GM12878 (cell line): ENCODE measurements around the gene CD72. TPM values are rescaled to one million over a fixed set of nuclear protein-coding genes. Genes with fewer than 3 reads are reported as not detected.

Experiments used
- ATAC-seq: fragments of 200-7000 bp; cut with Tn5 transposase; 3 replicates; pipeline ENCODE4 v1.9.1; 2020; ENCODE audit warnings: mild to moderate bottlenecking, moderate library complexity
- BruUV-seq: library from RNA; stranded (reverse); fragments of 400-500 nt; replicated peaks from 2 replicates; lab custom pipeline; 2021; lab: Mats Ljungman, UMichigan
- CTCF ChIA-PET: fragments of 300-600 bp; sonication (Branson Sonifier 250); formaldehyde crosslinking; extraction: SDS; loops from one replicate; lab custom pipeline; 2021; ENCODE audit warnings: inconsistent platforms; lab: Yijun Ruan, JAX
- POLR2A ChIA-PET: fragments of 350-600 bp; formaldehyde crosslinking; extraction: SDS; loops from one replicate; lab custom pipeline; 2021; ENCODE audit warnings: inconsistent platforms; lab: Charles Lee
- RAD21 ChIA-PET: fragments of 300-600 bp; sonication (Branson Sonifier 250); formaldehyde crosslinking; loops from one replicate; lab custom pipeline; 2023; ENCODE audit warnings: antibody characterized with exemption; ENCODE audit not compliant: unreplicated experiment; lab: Charles Lee
- SMC1A ChIA-PET: fragments of 300-600 bp; sonication (Branson Sonifier 250); formaldehyde crosslinking; loops from one replicate; lab custom pipeline; 2023; ENCODE audit not compliant: unreplicated experiment, uncharacterized antibody; lab: Charles Lee
- DNase-seq: peaks from one replicate; pipeline ENCODE4 v3.0.0-alpha.2; 2011; ENCODE audit warnings: low read depth, low spot score
- FAIRE-seq: peaks from 3 replicates; lab custom pipeline; 2011; peaks lifted over from hg19 to GRCh38; lab: Jason Lieb, UNC
- H2AFZ ChIP-seq: 2 replicates; pipeline ENCODE4 v1.6.0; 2011; ENCODE audit warnings: low read depth, low read length, control low read depth; ENCODE audit not compliant: control insufficient read depth
- H3K27ac ChIP-seq: 2 replicates; pipeline ENCODE4 v1.5.1; 2011; ENCODE audit warnings: control low read depth; ENCODE audit not compliant: control insufficient read depth, insufficient read depth
- H3K27me3 ChIP-seq, 2 experiments: replicated peaks in 1 of 2; 2 replicates each; pipeline versions ENCODE4 v1.6.0 to v1.6.1; 2011; ENCODE audit warnings: low read length in 1 of 2; ENCODE audit not compliant: control insufficient read depth in 2 of 2, insufficient read depth in 2 of 2
- H3K36me3 ChIP-seq, 2 experiments: 2 replicates each; pipeline ENCODE4 v1.5.1; 2011; ENCODE audit warnings: low read length in 1 of 2; ENCODE audit not compliant: control insufficient read depth in 2 of 2, insufficient read depth in 2 of 2
- H3K4me1 ChIP-seq: 2 replicates; pipeline ENCODE4 v1.6.1; 2011; ENCODE audit warnings: mild to moderate bottlenecking, low read length, moderate library complexity, mixed read lengths; ENCODE audit not compliant: control insufficient read depth, insufficient read depth
- H3K4me2 ChIP-seq: 2 replicates; pipeline ENCODE4 v1.6.0; 2011; ENCODE audit warnings: control low read depth; ENCODE audit not compliant: control insufficient read depth, insufficient read depth
- H3K4me3 ChIP-seq: fragments of 200-600 bp; sonication (generic); 2 replicates; pipeline ENCODE4 v1.5.1; 2016
- H3K79me2 ChIP-seq: 2 replicates; pipeline ENCODE4 v1.6.0; 2011; ENCODE audit warnings: low read length; ENCODE audit not compliant: control insufficient read depth, insufficient read depth
- H3K9ac ChIP-seq: 2 replicates; pipeline ENCODE4 v1.8.0; 2011; ENCODE audit warnings: low read length, control low read depth, mixed read lengths; ENCODE audit not compliant: control insufficient read depth, insufficient read depth
- H3K9me3 ChIP-seq: replicated peaks from 3 replicates; pipeline ENCODE4 v1.5.1; 2011; ENCODE audit warnings: mild to moderate bottlenecking, low read length; ENCODE audit not compliant: control insufficient read depth, insufficient read depth
- H4K20me1 ChIP-seq: 2 replicates; pipeline ENCODE4 v1.6.0; 2011; ENCODE audit not compliant: control insufficient read depth, insufficient read depth
- DPF2 ChIP-seq: fragments of 450-650 bp; IDR thresholded peaks from 2 replicates; pipeline ENCODE4 v1.6.1; 2017; ENCODE audit warnings: mild to moderate bottlenecking
- IKZF2 ChIP-seq, 2 experiments: fragments of 450-650 bp; IDR thresholded peaks; 2 replicates each; pipeline ENCODE4 v1.6.1; 2017; ENCODE audit warnings: mild to moderate bottlenecking in 2 of 2, moderate library complexity in 2 of 2
- PAX5 ChIP-seq: IDR thresholded peaks from 2 replicates; pipeline ENCODE4 v1.6.1; 2011; ENCODE audit warnings: low read depth, low read length, borderline replicate concordance
- POLR2A ChIP-seq: IDR thresholded peaks from 2 replicates; pipeline ENCODE4 v1.6.1; 2011; ENCODE audit warnings: low read depth, mild to moderate bottlenecking, low read length
- RELA ChIP-seq: fragments of 450-650 bp; IDR thresholded peaks from 2 replicates; pipeline ENCODE4 v1.8.0; 2014; ENCODE audit warnings: borderline replicate concordance; ENCODE audit not compliant: partially characterized antibody
- RFX5 ChIP-seq: IDR thresholded peaks from 2 replicates; pipeline ENCODE4 v1.6.1; 2011; ENCODE audit warnings: low read depth, low read length, improper control_type of control experiment
- SUZ12 ChIP-seq: fragments of 200-600 bp; sonication (generic); IDR thresholded peaks from one replicate; pipeline ENCODE4 v1.6.1; 2018; ENCODE audit warnings: antibody characterized with exemption, mild to moderate bottlenecking; ENCODE audit not compliant: unreplicated experiment
- TCF12 ChIP-seq: IDR thresholded peaks from 2 replicates; pipeline ENCODE4 v1.6.1; 2011; ENCODE audit warnings: low read depth, mild to moderate bottlenecking, low read length
- WGBS: methylation state at CpG from one replicate; pipeline ENCODE4 v1.1.6; 2016; ENCODE audit warnings: low lambda C conversion rate; ENCODE audit not compliant: insufficient replicate concordance, insufficient coverage; ENCODE audit errors: missing lambda C conversion rate; 5-methylcytosine and 5-hydroxymethylcytosine counted together
- in situ Hi-C: fragments of 300-500 bp; cut with MboI; formaldehyde crosslinking; loops from 9 replicates; pipeline ENCODE4 v1.14.3; 2018; ENCODE audit warnings: mixed read lengths
- intact Hi-C: fragments of 100-400 bp; cut with micrococcal nuclease; formaldehyde crosslinking; loops from one replicate; pipeline ENCODE4 v1.14.2; 2022; ENCODE audit not compliant: unreplicated experiment
- polyA plus RNA-seq, 11 experiments: library from polyadenylated mRNA; depleted of rRNA in 4 of 11; unstranded in 6 of 11; stranded (reverse) in 5 of 11; fragments of >200 nt; fragmentation: Nextera tagmentation in 4 of 11; fragmentation: Illumina TruSeq in 1 of 11; extraction: Ambion mirVana in 4 of 11; extraction: Trizol in 1 of 11; gene quantifications; 1 replicate in 1 of 11; 2 replicates in 10 of 11; pipeline versions ENCODE4 v1.2.1 to v1.2.3, GENCODE V29; 2011 to 2016; ENCODE audit warnings: inconsistent platforms in 2 of 11, missing spikeins in 2 of 11, low read depth in 1 of 11
- total RNA-seq, 4 experiments: library from RNA; depleted of rRNA in 3 of 4; stranded (reverse); fragments of >200 nt in 3 of 4; fragmentation: Illumina TruSeq in 1 of 4; extraction: Trizol in 1 of 4; gene quantifications; 2 replicates each; pipeline versions ENCODE4 v1.2.1 to v1.2.3, GENCODE V29; 2013 to 2021
- TF ChIP-seq, protein P1 (sequence below), 3 experiments: IDR thresholded peaks in 2 of 3; conservative IDR thresholded peaks in 1 of 3; 2 replicates each; pipeline ENCODE4 v1.5.1; 2011; ENCODE audit warnings: low read depth in 3 of 3, low read length in 3 of 3, mild to moderate bottlenecking in 3 of 3, control low read depth in 2 of 3, moderate library complexity in 2 of 3, inconsistent platforms in 1 of 3, mixed read lengths in 1 of 3; ENCODE audit not compliant: control insufficient read depth in 2 of 3, insufficient read depth in 1 of 3; ENCODE audit errors: extremely low read depth in 1 of 3
- TF ChIP-seq, protein P2 (sequence below): fragments of 450-650 bp; IDR thresholded peaks from 2 replicates; pipeline ENCODE4 v1.6.1; 2018; ENCODE audit warnings: mild to moderate bottlenecking, low read depth, moderate library complexity; ENCODE audit not compliant: partially characterized antibody
- TF ChIP-seq, protein P3 (sequence below): fragments of 450-650 bp; IDR thresholded peaks from 2 replicates; pipeline ENCODE4 v1.6.1; 2017; ENCODE audit warnings: antibody characterized with exemption, mild to moderate bottlenecking, moderate library complexity

Gene CD72
- total and polyA plus RNA-seq, 10 of the 15 experiments (the other 5 are each of a cell fraction or from before 2014, with no cell fraction given), result 2.1 to 14.2 (median 4.4) TPM

DNA sequence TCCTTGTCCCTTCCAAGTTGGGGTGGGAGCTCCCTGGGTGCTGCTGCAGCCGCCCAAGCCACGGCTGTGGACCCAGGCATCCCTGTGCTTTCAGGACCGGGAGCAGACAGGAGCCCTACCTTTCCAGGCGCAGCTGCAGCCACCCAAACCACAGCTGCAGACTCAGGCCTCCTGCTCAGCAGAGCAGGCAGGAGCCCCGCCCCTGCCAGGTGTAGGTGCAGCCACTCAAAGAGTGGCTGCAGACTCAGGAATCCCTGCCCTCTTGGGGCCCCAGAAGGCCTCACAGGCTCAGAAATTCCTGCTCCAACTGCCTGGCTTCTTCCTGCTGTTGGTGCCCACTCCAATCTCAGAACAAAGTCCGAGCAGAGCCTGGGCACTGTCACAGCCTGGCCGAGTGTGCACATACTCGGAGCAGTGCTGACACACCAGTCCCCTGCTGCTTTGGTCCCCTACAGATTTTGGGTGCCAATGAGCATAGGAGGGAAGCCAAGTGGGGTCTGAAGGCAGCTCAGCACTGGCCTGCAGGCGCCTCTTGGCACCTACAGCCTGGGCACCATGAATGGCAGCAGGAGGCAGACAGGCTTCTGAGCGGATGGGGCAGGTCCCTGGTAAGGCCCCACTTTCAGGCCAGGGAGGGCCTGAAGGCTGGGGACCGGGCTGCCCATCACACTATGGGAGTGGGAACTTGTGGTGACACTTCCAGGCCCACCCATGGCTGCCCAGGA, 19.2 kb downstream of the CD72 start:
- CTCF ChIA-PET, result interaction anchor here (0.7 to 2.5 kb wide), 9 partner anchors 10 to 183 kb away, joined by 3 to 9 read pairs (median 3); no protein-coding TSS in a partner anchor
- SMC1A ChIA-PET, result interaction anchor here (1.0 to 1.4 kb wide), 2 partner anchors 30 to 33 kb away, joined by 3 to 4 read pairs; no protein-coding TSS in a partner anchor
- no peaks in the 10 kb centered on the region; the same call in none of the 3 replicates for H3K9me3 ChIP-seq
- WGBS, result 44% methylated on average over 11 of the region's 11 CpGs
- BruUV-seq, result no TSS peak
- H3K4me3 ChIP-seq, result no peak overlapping the region
- H3K27me3 ChIP-seq, result no peaks in the 10 kb centered on the region
- H3K9ac ChIP-seq, result no peak overlapping the region
- FAIRE-seq (no peak), DNase-seq (no peak), ATAC-seq (no peak)
- TF ChIP-seq, protein P1, sequence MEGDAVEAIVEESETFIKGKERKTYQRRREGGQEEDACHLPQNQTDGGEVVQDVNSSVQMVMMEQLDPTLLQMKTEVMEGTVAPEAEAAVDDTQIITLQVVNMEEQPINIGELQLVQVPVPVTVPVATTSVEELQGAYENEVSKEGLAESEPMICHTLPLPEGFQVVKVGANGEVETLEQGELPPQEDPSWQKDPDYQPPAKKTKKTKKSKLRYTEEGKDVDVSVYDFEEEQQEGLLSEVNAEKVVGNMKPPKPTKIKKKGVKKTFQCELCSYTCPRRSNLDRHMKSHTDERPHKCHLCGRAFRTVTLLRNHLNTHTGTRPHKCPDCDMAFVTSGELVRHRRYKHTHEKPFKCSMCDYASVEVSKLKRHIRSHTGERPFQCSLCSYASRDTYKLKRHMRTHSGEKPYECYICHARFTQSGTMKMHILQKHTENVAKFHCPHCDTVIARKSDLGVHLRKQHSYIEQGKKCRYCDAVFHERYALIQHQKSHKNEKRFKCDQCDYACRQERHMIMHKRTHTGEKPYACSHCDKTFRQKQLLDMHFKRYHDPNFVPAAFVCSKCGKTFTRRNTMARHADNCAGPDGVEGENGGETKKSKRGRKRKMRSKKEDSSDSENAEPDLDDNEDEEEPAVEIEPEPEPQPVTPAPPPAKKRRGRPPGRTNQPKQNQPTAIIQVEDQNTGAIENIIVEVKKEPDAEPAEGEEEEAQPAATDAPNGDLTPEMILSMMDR (IDR thresholded peaks at IDR 0.05 in 2 of 3, conservative IDR thresholded peaks at IDR 0.05 in 1 of 3; ENCODE audit: control insufficient read depth in 2 of 3, extremely low read depth in 1 of 3, insufficient read depth in 1 of 3, low read depth in 3 of 3, low read length in 3 of 3), result no peak
- TF ChIP-seq RELA (no peak), TCF12 (no peak), SUZ12 (no peak), IKZF2 (IDR thresholded peaks at IDR 0.05) (no peak), DPF2 (no peak), POLR2A (no peak), PAX5 (no peak), RFX5 (no peak)
- TF ChIP-seq, protein P2, sequence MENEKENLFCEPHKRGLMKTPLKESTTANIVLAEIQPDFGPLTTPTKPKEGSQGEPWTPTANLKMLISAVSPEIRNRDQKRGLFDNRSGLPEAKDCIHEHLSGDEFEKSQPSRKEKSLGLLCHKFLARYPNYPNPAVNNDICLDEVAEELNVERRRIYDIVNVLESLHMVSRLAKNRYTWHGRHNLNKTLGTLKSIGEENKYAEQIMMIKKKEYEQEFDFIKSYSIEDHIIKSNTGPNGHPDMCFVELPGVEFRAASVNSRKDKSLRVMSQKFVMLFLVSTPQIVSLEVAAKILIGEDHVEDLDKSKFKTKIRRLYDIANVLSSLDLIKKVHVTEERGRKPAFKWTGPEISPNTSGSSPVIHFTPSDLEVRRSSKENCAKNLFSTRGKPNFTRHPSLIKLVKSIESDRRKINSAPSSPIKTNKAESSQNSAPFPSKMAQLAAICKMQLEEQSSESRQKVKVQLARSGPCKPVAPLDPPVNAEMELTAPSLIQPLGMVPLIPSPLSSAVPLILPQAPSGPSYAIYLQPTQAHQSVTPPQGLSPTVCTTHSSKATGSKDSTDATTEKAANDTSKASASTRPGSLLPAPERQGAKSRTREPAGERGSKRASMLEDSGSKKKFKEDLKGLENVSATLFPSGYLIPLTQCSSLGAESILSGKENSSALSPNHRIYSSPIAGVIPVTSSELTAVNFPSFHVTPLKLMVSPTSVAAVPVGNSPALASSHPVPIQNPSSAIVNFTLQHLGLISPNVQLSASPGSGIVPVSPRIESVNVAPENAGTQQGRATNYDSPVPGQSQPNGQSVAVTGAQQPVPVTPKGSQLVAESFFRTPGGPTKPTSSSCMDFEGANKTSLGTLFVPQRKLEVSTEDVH, result no peak
- TF ChIP-seq, protein P3, sequence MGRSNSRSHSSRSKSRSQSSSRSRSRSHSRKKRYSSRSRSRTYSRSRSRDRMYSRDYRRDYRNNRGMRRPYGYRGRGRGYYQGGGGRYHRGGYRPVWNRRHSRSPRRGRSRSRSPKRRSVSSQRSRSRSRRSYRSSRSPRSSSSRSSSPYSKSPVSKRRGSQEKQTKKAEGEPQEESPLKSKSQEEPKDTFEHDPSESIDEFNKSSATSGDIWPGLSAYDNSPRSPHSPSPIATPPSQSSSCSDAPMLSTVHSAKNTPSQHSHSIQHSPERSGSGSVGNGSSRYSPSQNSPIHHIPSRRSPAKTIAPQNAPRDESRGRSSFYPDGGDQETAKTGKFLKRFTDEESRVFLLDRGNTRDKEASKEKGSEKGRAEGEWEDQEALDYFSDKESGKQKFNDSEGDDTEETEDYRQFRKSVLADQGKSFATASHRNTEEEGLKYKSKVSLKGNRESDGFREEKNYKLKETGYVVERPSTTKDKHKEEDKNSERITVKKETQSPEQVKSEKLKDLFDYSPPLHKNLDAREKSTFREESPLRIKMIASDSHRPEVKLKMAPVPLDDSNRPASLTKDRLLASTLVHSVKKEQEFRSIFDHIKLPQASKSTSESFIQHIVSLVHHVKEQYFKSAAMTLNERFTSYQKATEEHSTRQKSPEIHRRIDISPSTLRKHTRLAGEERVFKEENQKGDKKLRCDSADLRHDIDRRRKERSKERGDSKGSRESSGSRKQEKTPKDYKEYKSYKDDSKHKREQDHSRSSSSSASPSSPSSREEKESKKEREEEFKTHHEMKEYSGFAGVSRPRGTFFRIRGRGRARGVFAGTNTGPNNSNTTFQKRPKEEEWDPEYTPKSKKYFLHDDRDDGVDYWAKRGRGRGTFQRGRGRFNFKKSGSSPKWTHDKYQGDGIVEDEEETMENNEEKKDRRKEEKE, result no peak
- intact Hi-C loops (no loop called here), in situ Hi-C loops (no loop called here)
- peaks cover 7% of the 10 kb centered on the region for H3K4me1 ChIP-seq
- no peaks in the 10 kb centered on the region for H3K79me2 ChIP-seq
- no peak overlapping the region for H2AFZ ChIP-seq
- POLR2A ChIA-PET, result no interaction called here
- RAD21 ChIA-PET, result interaction anchor here (1.0 to 1.8 kb wide), 4 partner anchors 45 to 699 kb away, joined by 3 to 8 read pairs (median 5); no protein-coding TSS in a partner anchor
- H4K20me1 ChIP-seq, result no peaks in the 10 kb centered on the region
- H3K36me3 ChIP-seq, result no peaks in the 10 kb centered on the region
- no peak overlapping the region for H3K27ac ChIP-seq
- no peak overlapping the region for H3K4me2 ChIP-seq
